Measurements from ENCODE around the gene FLOT2. TPM values are rescaled to one million over a fixed set of nuclear protein-coding genes. Genes with fewer than 3 reads are reported as not detected.
"Not testable (repeated sequence)": the region's sequence is repeated elsewhere in the genome, so short reads cannot be mapped to it uniquely, and the experiment has no call there.

FLOT2 gene
- total RNA-seq, 3 donors from 2014 or later (not counting 1 experiment from before 2014, with no cell fraction given): 132 to 152 (median 152) TPM

DNA sequence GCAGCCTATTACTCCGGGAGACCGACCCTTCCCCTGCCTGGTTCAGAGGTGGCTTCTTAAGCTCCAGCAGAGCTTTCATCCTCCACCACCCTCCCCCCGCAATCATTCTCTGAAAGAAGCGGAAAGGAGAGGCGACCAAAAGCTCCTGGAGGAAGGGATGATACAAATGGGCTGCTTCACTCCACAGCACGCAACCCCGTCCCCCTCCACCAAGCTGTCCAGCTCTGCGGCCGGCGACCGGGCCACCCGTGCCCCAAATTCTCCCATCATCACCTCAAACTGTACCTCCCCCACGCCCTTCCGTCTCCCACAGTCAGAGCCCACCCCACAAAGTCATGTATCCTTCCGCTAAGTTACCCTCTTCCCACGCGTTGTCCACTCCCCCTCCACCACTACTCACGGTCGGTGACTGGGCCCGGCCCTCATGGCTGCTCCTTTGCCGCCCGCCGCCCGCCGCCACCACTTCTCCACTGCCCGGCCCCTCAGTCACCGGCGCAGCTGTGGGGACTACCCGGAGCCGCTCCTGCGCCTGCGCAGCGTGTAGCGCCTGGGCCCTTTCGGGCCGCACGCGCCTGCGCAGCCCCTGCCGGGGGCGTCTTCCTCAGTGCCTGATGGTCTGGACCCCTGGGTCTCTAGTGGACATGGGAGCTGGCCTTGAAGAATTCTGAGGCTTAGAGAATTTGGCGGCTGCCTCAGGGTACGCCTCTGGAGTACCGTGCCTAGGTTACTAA is 55.1 kb downstream of the FLOT2 start, which contains the start of gene FAM222B:
Gene FAM222B, minus strand, starts transcription at position 509 of the 731 bp plus-strand sequence. CDS start 76,123 bp downstream, outside the sequence.
- intact Hi-C loops (cut with micrococcal nuclease): loop anchor here (1.0 to 10.0 kb wide), 4 partner anchors 12 to 110 kb away; partner anchors contain the start of gene FLOT2
- no peaks in the 10 kb centered on the region for H3K27me3 Mint-ChIP-seq (ENCODE audit: low read depth in 2 of 2)
- H3K4me1 Mint-ChIP-seq: peaks cover 13 to 21% of the 10 kb centered on the region in 2 donors
- Histone ChIP-seq H3K9me3 (ENCODE audit: control insufficient read depth, insufficient read depth, low read length) (no peaks in the 10 kb centered on the region), H3K36me3 (ENCODE audit: control insufficient read depth, insufficient read depth, low read length) (no peaks in the 10 kb centered on the region), H3K27ac (ENCODE audit: low read length) (peak within 1 kb of the TSS; percentile 64), H3K27me3 (ENCODE audit: control insufficient read depth, insufficient read depth, low read length) (no peaks in the 10 kb centered on the region), H3K4me3 (ENCODE audit: low read length) (peak within 1 kb of the TSS; percentile 86), H3K4me1 (ENCODE audit: control insufficient read depth, insufficient read depth, low read length) (peaks cover 17% of the 10 kb centered on the region)
- peak within 1 kb of the TSS; percentile 94 for H3K4me3 Mint-ChIP-seq
- no peaks in the 10 kb centered on the region for H3K36me3 Mint-ChIP-seq
- H3K27ac Mint-ChIP-seq: peak within 1 kb of the TSS; percentile 92 to 99
- no peak for TF ChIP-seq CTCF (IDR thresholded peaks at IDR 0.05)
- H3K9me3 Mint-ChIP-seq: no peaks in the 10 kb centered on the region
- under 1% methylated on average over 43 of the region's 44 CpGs for WGBS (ENCODE audit: insufficient coverage)
- ATAC-seq (peak; percentile 96 to 98 (median 97)), DNase-seq (peak; percentile 82 to 95)

DNA sequence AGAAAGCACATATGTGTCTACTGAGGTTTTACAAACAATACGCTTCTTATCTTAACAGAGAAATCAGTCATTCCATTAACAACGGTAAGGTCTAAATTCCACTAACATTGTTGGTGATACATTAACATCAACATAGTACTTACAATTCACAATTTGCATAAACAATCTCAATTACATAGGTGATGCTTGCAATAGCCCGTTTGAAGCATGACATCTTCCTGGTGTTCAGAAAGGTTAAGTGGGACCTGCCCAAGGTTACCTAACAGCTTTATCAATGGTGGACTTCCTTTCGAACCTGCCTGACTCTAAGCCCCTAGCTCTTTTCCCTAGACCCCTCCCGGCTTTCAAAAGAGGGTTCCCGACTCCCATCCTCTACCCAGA is 55.6 kb downstream of the FLOT2 start:
- peak in 2 of 3 donors; percentile 3 for ATAC-seq
- Histone ChIP-seq H3K27ac (ENCODE audit: low read length) (peak overlapping the region; percentile 64), H3K4me3 (ENCODE audit: low read length) (peak overlapping the region; percentile 86), H3K4me1 (ENCODE audit: control insufficient read depth, insufficient read depth, low read length) (peaks cover 17% of the 10 kb centered on the region), H3K27me3 (ENCODE audit: control insufficient read depth, insufficient read depth, low read length) (no peaks in the 10 kb centered on the region), H3K9me3 (ENCODE audit: control insufficient read depth, insufficient read depth, low read length) (no peaks in the 10 kb centered on the region), H3K36me3 (ENCODE audit: control insufficient read depth, insufficient read depth, low read length) (no peaks in the 10 kb centered on the region)
- Mint-ChIP-seq H3K36me3 (no peaks in the 10 kb centered on the region), H3K4me3 (peak overlapping the region; percentile 94), H3K27ac (peak overlapping the region; percentile 92 to 99), H3K4me1 (peaks cover 13 to 21% of the 10 kb centered on the region in 2 donors), H3K9me3 (no peaks in the 10 kb centered on the region), H3K27me3 (ENCODE audit: low read depth in 2 of 2) (no peaks in the 10 kb centered on the region)
- intact Hi-C loops (cut with micrococcal nuclease): loop anchor here (1.0 to 10.0 kb wide), 4 partner anchors 12 to 111 kb away; partner anchors contain the start of gene FLOT2
- WGBS (ENCODE audit: insufficient coverage): 10% methylated on average over 6 of the region's 6 CpGs
- no peak for TF ChIP-seq CTCF (IDR thresholded peaks at IDR 0.05)
- peak in 1 of 2 donors; percentile 51 for DNase-seq

DNA sequence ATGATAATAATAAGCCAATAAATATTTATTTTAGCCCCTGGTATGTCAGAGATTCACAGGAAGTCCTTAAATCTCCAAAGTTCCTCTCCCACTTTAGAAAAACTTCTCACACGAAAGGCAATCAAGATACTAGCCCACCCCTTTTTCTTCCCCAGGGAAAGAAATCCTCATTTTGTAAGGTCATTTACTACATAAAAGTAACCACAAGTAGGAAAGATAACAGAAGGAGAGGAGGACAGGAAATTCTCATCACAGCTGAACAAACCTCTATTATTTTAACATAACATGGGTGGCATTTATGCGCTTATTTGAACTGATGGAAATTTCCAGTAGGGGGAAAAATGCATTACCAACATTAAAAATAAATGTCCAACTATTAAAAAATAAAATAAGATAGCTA is 58.3 kb downstream of the FLOT2 start:
- Histone ChIP-seq H3K27ac (ENCODE audit: low read length) (no peak overlapping the region), H3K9me3 (ENCODE audit: control insufficient read depth, insufficient read depth, low read length) (no peaks in the 10 kb centered on the region), H3K36me3 (ENCODE audit: control insufficient read depth, insufficient read depth, low read length) (no peaks in the 10 kb centered on the region), H3K4me3 (ENCODE audit: low read length) (no peak overlapping the region), H3K4me1 (ENCODE audit: control insufficient read depth, insufficient read depth, low read length) (peaks cover 17% of the 10 kb centered on the region), H3K27me3 (ENCODE audit: control insufficient read depth, insufficient read depth, low read length) (no peaks in the 10 kb centered on the region)
- Mint-ChIP-seq H3K27ac (no peak overlapping the region), H3K9me3 (no peaks in the 10 kb centered on the region), H3K27me3 (ENCODE audit: low read depth in 2 of 2) (no peaks in the 10 kb centered on the region), H3K36me3 (no peaks in the 10 kb centered on the region), H3K4me3 (no peak overlapping the region), H3K4me1 (peaks cover 13 to 29% of the 10 kb centered on the region in 2 donors)
- intact Hi-C loops (cut with micrococcal nuclease): no loop called here
- WGBS (ENCODE audit: insufficient coverage): 44% methylated on average over 1 of the region's 2 CpGs
- ATAC-seq (no peak), DNase-seq (no peak)
- no peak for TF ChIP-seq CTCF (IDR thresholded peaks at IDR 0.05)

DNA sequence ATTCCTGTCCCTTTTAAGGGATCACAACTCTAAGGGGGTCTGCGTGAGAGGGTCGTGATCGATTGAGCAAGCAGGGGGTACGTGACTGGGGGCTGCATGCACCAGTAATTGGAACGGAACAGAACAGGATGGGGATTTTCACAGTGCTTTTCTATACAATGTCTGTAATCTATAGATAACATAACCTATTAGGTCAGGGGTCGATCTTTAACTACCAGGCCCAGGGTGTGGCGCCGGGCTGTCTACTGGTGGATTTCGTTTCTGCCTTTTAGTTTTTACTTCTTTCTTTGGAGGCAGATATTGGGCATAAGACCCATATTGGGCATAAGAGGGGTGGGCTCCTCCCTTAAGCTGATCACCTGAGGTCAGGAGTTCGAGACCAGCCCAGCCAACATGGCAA is 61.0 kb downstream of the FLOT2 start:
- H3K9me3 ChIP-seq (ENCODE audit: control insufficient read depth, insufficient read depth, low read length); H3K4me3 ChIP-seq (ENCODE audit: low read length); H3K4me1 ChIP-seq (ENCODE audit: control insufficient read depth, insufficient read depth, low read length); DNase-seq; H3K27me3 Mint-ChIP-seq (ENCODE audit: low read depth in 2 of 2); H3K36me3 Mint-ChIP-seq; intact Hi-C loops (cut with micrococcal nuclease); H3K27ac Mint-ChIP-seq; ATAC-seq; H3K27ac ChIP-seq (ENCODE audit: low read length); H3K4me3 Mint-ChIP-seq; H3K9me3 Mint-ChIP-seq; H3K36me3 ChIP-seq (ENCODE audit: control insufficient read depth, insufficient read depth, low read length); H3K27me3 ChIP-seq (ENCODE audit: control insufficient read depth, insufficient read depth, low read length): not testable (repeated sequence)
- WGBS (ENCODE audit: insufficient coverage): 97% methylated on average over 7 of the region's 10 CpGs
- H3K4me1 Mint-ChIP-seq: peaks cover 1 to 27% of the 10 kb centered on the region in 2 donors
